ENCODE measurements around the gene INSYN2B. TPM values are rescaled to one million over a fixed set of nuclear protein-coding genes. Genes with fewer than 3 reads are reported as not detected.

The INSYN2B gene
- total and polyA plus RNA-seq, 2 of the 4 experiments (the other 2 are of a cell fraction) = 9.1 to 33.5 TPM

- no peak overlapping the region for H3K27ac ChIP-seq (ENCODE audit: insufficient read depth, low read length)
- no TSS peak for BruUV-seq (replicated peaks)
- no peak overlapping the region for H3K4me2 ChIP-seq (ENCODE audit: low read depth, low read length)
- POLR2A ChIA-PET (ENCODE audit: unreplicated experiment) = no interaction called here
- no peak for DNase-seq
- dilution Hi-C loops (cut with HindIII; ENCODE audit: low sequenced_read_pairs, unreplicated experiment) = no loop called here
- no peak overlapping the region for H2BK120ac ChIP-seq (ENCODE audit: low read depth, low read length)
- no peak overlapping the region for H4K91ac ChIP-seq (ENCODE audit: insufficient read depth, low read depth, low read length)
- no peak overlapping the region for H2BK20ac ChIP-seq (ENCODE audit: low read depth, low read length)
- H3K9ac ChIP-seq (ENCODE audit: low read depth, low read length) = no peak overlapping the region
- no peak overlapping the region for H3K4ac ChIP-seq (ENCODE audit: low read depth, low read length)
- no peaks in the 10 kb centered on the region for H3K4me1 ChIP-seq (ENCODE audit: control insufficient read depth, insufficient read depth, low read length)
- H4K8ac ChIP-seq (ENCODE audit: low read depth in 2 of 2, low read length in 2 of 2) = no peak overlapping the region
- CTCF ChIA-PET = no interaction called here
- in situ Hi-C loops (cut with MboI; ENCODE audit: low sequenced_read_pairs) = no loop called here
- no peak overlapping the region for H2AK9ac ChIP-seq (replicated peaks; ENCODE audit: low read depth, low read length, poor library complexity)
- no peak overlapping the region for H2AFZ ChIP-seq (replicated peaks; ENCODE audit: low read length, poor library complexity)
- no peak overlapping the region for H3K4me3 ChIP-seq (ENCODE audit: insufficient read depth, low read depth, low read length)
- no peak overlapping the region for H2BK5ac ChIP-seq (ENCODE audit: low read depth, low read length, poor library complexity, severe bottlenecking)
- no peak overlapping the region for H2BK15ac ChIP-seq (ENCODE audit: low read depth, low read length)
- H3K36me3 ChIP-seq (ENCODE audit: control insufficient read depth, insufficient read depth, low read length) = no peaks in the 10 kb centered on the region
- H3K9me3 ChIP-seq (ENCODE audit: control insufficient read depth, insufficient read depth, low read length) = no peaks in the 10 kb centered on the region
- no peak for ATAC-seq (ENCODE audit: low read depth)
- H3K27me3 ChIP-seq (ENCODE audit: control insufficient read depth, insufficient read depth, low read length) = no peaks in the 10 kb centered on the region
- H3K23ac ChIP-seq (ENCODE audit: low read depth, low read length) = no peak overlapping the region
- H2AK5ac ChIP-seq (ENCODE audit: low read depth, low read length) = no peak overlapping the region
- intact Hi-C loops (cut with micrococcal nuclease) = no loop called here
- H3K14ac ChIP-seq (replicated peaks; ENCODE audit: low read depth, low read length) = no peak overlapping the region
- no peaks in the 10 kb centered on the region for H4K20me1 ChIP-seq (ENCODE audit: insufficient read depth, low read length)
- no peak overlapping the region for H3K18ac ChIP-seq (ENCODE audit: low read depth, low read length)
- no peaks in the 10 kb centered on the region for H3K9me1 ChIP-seq (ENCODE audit: insufficient read depth, low read length)
- no peak overlapping the region for H4K5ac ChIP-seq (ENCODE audit: low read depth, low read length)
- H3K56ac ChIP-seq (ENCODE audit: extremely low read depth, insufficient read depth, low read length) = no peak overlapping the region
- no peaks in the 10 kb centered on the region for H3K79me1 ChIP-seq (ENCODE audit: low read depth in 1 of 2, low read length in 2 of 2)
- TF ChIP-seq MAZ (IDR thresholded peaks at IDR 0.05; ENCODE audit: borderline replicate concordance, low read depth, low read length) (no peak), RCOR1 (IDR thresholded peaks at IDR 0.05; ENCODE audit: insufficient replicate concordance, low read length) (no peak), BHLHE40 (IDR thresholded peaks at IDR 0.05; ENCODE audit: low read depth, low read length) (no peak), CHD1 (IDR thresholded peaks at IDR 0.05; ENCODE audit: low read depth, low read length) (no peak), POLR2A (IDR thresholded peaks at IDR 0.05; ENCODE audit: low read depth, low read length) (no peak), USF2 (IDR thresholded peaks at IDR 0.05; ENCODE audit: low read depth, low read length) (no peak)
Observed at GRCh38 chr5:169842699-169843098, 137.6 kb downstream of the INSYN2B start.
